KOPT-K1 (cell line): ENCODE data around the gene TUBAL3.

ENCODE experiments used
- H3K27ac ChIP-seq: fragments of 200-600 bp; sonication (generic); 2 replicates; pipeline ENCODE4 v1.5.1; 2016; ENCODE audit warnings: antibody characterized with exemption, mild to moderate bottlenecking, low read depth, low read length; ENCODE audit not compliant: poor library complexity, severe bottlenecking
- H3K36me3 ChIP-seq: fragments of 200-600 bp; sonication (generic); 2 replicates; pipeline ENCODE4 v1.5.1; 2017; ENCODE audit warnings: antibody characterized with exemption, mild to moderate bottlenecking, low read length, moderate library complexity; ENCODE audit not compliant: insufficient read depth
- H3K9me3 ChIP-seq: fragments of 200-600 bp; sonication (generic); 2 replicates; pipeline ENCODE4 v1.5.1; 2017; ENCODE audit warnings: antibody characterized with exemption, low read length, mild to moderate bottlenecking; ENCODE audit not compliant: insufficient read depth, poor library complexity, severe bottlenecking

Gene TUBAL3

DNA sequence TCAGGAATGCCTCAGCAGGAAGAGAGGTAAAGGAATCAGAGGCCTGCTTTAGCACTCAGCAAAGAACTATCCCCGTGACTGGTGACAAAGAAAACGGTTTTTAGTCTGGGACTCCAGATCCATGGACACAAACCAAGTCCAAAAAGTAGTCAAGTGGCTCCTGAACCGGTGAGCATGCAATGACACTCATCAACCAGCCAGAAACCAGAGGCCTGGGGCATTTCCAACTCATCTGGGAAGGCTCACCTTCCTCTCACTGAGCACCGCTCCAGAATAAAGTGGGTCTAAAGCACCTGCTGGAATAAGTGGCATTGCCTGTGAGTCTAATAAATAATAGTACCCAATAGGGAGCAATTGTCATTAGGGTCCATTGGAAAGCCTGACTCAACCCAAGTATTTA, 57.7 kb downstream of the TUBAL3 start:
- H3K36me3 ChIP-seq: no peaks in the 10 kb centered on the region
- no peak overlapping the region for H3K27ac ChIP-seq
- no peaks in the 10 kb centered on the region for H3K9me3 ChIP-seq

DNA sequence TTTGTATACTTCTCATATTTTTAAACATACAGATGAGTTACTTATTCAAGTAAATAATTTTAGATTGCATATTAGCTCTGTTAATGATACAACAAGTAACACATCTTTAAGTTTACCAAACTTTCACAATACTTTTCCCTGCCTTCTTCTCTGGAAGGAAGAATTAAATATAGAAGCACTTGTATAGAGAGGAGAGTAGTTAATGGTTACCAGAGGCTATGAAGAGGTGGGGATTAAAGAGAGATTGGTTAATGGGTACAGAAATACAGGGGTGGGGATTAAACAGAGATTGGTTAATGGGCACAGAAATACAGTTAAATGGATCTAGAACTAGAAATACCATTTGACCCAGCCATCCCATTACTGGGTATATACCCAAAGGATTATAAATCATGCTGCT, 59.9 kb downstream of the TUBAL3 start:
- no peaks in the 10 kb centered on the region for H3K36me3 ChIP-seq
- no peak overlapping the region for H3K27ac ChIP-seq
- no peaks in the 10 kb centered on the region for H3K9me3 ChIP-seq

DNA sequence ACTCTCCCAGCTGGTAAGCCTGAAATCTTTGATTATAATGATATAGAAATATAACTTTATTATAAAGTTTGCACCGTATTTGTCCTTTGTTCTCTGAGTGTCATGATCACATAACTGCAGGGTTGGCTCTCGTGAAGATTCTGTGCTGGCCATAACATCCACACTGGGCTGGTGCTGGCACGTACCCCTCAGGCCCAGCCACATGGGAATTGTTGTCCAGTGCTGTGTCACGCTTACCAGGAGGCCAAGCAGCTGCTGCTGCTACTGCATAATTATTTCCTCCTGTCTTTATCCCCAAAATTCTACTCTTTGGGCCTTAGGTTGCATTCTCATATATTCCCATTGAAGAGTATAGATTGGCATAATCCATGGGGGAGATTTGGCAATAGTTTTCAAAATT, 60.6 kb downstream of the TUBAL3 start:
- Histone ChIP-seq H3K36me3 (no peaks in the 10 kb centered on the region), H3K27ac (no peak overlapping the region), H3K9me3 (no peaks in the 10 kb centered on the region)

DNA sequence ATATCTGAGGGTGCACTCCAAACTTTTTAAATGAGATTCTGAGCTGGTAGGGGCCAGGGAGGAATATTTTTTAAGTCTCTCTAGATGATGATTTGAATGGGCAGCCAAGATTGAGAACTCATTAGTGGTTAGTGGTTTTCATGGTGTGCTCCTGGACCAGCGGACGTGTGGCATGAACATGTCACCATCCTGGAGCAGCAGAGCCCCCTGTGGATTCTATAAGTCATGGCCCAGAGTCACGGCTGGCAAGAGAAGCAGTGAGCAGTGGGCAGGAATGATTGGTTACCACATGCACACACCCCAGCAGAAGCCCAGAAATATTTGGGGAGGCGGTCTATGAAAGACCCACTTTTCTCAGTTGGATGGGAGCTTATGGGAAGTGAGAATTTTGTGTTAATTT, 61.1 kb downstream of the TUBAL3 start:
- Histone ChIP-seq H3K9me3 (no peaks in the 10 kb centered on the region), H3K27ac (no peak overlapping the region), H3K36me3 (no peaks in the 10 kb centered on the region)
